Natural killer cell (primary cell): ENCODE measurements around the gene SLC13A4. TPM values are rescaled to one million over a fixed set of nuclear protein-coding genes. Genes with fewer than 3 reads are reported as not detected.

Source experiments
- ATAC-seq, 3 donors: fragments of 150-1000 bp in 2 of 3; fragments of 200-7000 bp in 1 of 3; cut with Tn5 transposase; 1 replicate in 1 of 3; 2 replicates in 2 of 3; pipeline ENCODE4 v1.10.0; 2021; ENCODE audit warnings: mild to moderate bottlenecking in 2 of 3, moderate library complexity in 2 of 3
- DNase-seq, 2 donors: peaks; one replicate each; pipeline versions ENCODE4 v3.0.0 to v3.0.0-alpha.2; 2013 to 2021; ENCODE audit warnings: mixed read lengths in 1 of 2
- H3K27ac ChIP-seq: one replicate; pipeline ENCODE4 v1.5.1; 2013; ENCODE audit warnings: mild to moderate bottlenecking, low read length
- H3K27me3 ChIP-seq: one replicate; pipeline ENCODE4 v1.6.1; 2013; ENCODE audit warnings: low read length; ENCODE audit not compliant: control insufficient read depth, insufficient read depth
- H3K36me3 ChIP-seq: one replicate; pipeline ENCODE4 v1.6.1; 2013; ENCODE audit warnings: low read length; ENCODE audit not compliant: control insufficient read depth, insufficient read depth
- H3K4me1 ChIP-seq: one replicate; pipeline ENCODE4 v1.6.1; 2013; ENCODE audit warnings: low read length; ENCODE audit not compliant: control insufficient read depth, insufficient read depth
- H3K4me3 ChIP-seq: one replicate; pipeline ENCODE4 v1.5.1; 2013; ENCODE audit warnings: low read length
- H3K9me3 ChIP-seq: one replicate; pipeline ENCODE4 v1.6.1; 2013; ENCODE audit warnings: low read length; ENCODE audit not compliant: control insufficient read depth, insufficient read depth
- H3K27ac Mint-ChIP-seq, 2 donors: one replicate each; pipeline ENCODE4 v1.8.0; 2022; ENCODE audit warnings: mild to moderate bottlenecking in 2 of 2, mixed read lengths in 2 of 2, moderate library complexity in 1 of 2
- H3K27me3 Mint-ChIP-seq, 2 donors: one replicate each; pipeline ENCODE4 v1.8.0; 2022; ENCODE audit warnings: low read depth in 2 of 2, mixed read lengths in 2 of 2
- H3K36me3 Mint-ChIP-seq: one replicate; pipeline ENCODE4 v1.8.0; 2022; ENCODE audit warnings: mixed read lengths
- H3K4me1 Mint-ChIP-seq, 2 donors: one replicate each; pipeline ENCODE4 v1.8.0; 2022; ENCODE audit warnings: mixed read lengths in 2 of 2
- H3K4me3 Mint-ChIP-seq: one replicate; pipeline ENCODE4 v1.8.0; 2022; ENCODE audit warnings: mild to moderate bottlenecking, moderate library complexity, mixed read lengths
- H3K9me3 Mint-ChIP-seq, 2 donors: one replicate each; pipeline ENCODE4 v1.8.0; 2022; ENCODE audit warnings: mixed read lengths in 2 of 2
- CTCF ChIP-seq: fragments of 200-600 bp; IDR thresholded peaks from one replicate; pipeline ENCODE4 v1.8.0; 2022; ENCODE audit warnings: antibody characterized with exemption
- WGBS: methylation state at CpG from one replicate; pipeline ENCODE4 v1.1.7; 2013; ENCODE audit warnings: missing lambda C conversion rate; ENCODE audit not compliant: insufficient coverage; 5-methylcytosine and 5-hydroxymethylcytosine counted together
- intact Hi-C: fragments of 100-400 bp; cut with micrococcal nuclease; formaldehyde crosslinking; loops from one replicate; pipeline ENCODE4 v1.14.2; 2022
- total RNA-seq, 4 donors: library from RNA; stranded (reverse); fragments of 120-200 nt in 1 of 4; gene quantifications; one replicate each; pipeline versions ENCODE4 v1.2.3 to v1.2.4, GENCODE V29; 2013 to 2022

The SLC13A4 gene
- total RNA-seq, 3 donors from 2014 or later (not counting 1 experiment from before 2014, with no cell fraction given) = not detected

- Histone ChIP-seq H3K27me3 (no peaks in the 10 kb centered on the region), H3K9me3 (no peaks in the 10 kb centered on the region), H3K36me3 (no peaks in the 10 kb centered on the region), H3K4me1 (no peaks in the 10 kb centered on the region), H3K27ac (no peak overlapping the region), H3K4me3 (no peak overlapping the region)
- 87% methylated on average over 3 of the region's 4 CpGs for WGBS
- no peak overlapping the region for H3K27ac Mint-ChIP-seq
- H3K27me3 Mint-ChIP-seq = peaks cover 8 to 48% of the 10 kb centered on the region in 2 donors
- no peak for TF ChIP-seq CTCF
- H3K36me3 Mint-ChIP-seq = no peaks in the 10 kb centered on the region
- no peak overlapping the region for H3K4me3 Mint-ChIP-seq
- H3K4me1 Mint-ChIP-seq = no peaks in the 10 kb centered on the region
- DNase-seq = no peak
- intact Hi-C loops = no loop called here
- H3K9me3 Mint-ChIP-seq = no peaks in the 10 kb centered on the region
- no peak for ATAC-seq
Observed at GRCh38 chr7:135768467-135768866, 40.5 kb upstream of the SLC13A4 start.

- intact Hi-C loops = no loop called here
- H3K9me3 Mint-ChIP-seq = no peaks in the 10 kb centered on the region
- WGBS = 79% methylated on average over 3 of the region's 3 CpGs
Observed at GRCh38 chr7:135768064-135768463, 40.1 kb upstream of the SLC13A4 start.

GRCh38 chr7:135763261-135763660, 35.3 kb upstream of the SLC13A4 start:
- H3K27me3 Mint-ChIP-seq = peaks cover 18 to 60% of the 10 kb centered on the region in 2 donors
- no peaks in the 10 kb centered on the region for H3K9me3 ChIP-seq
- H3K27me3 ChIP-seq = no peaks in the 10 kb centered on the region
- H3K4me1 ChIP-seq = no peaks in the 10 kb centered on the region
- H3K36me3 ChIP-seq = no peaks in the 10 kb centered on the region
- WGBS = 100% methylated on average over 2 of the region's 2 CpGs
- H3K4me1 Mint-ChIP-seq = no peaks in the 10 kb centered on the region
- no peaks in the 10 kb centered on the region for H3K36me3 Mint-ChIP-seq
- no peaks in the 10 kb centered on the region for H3K9me3 Mint-ChIP-seq
- H3K27ac Mint-ChIP-seq = no peak overlapping the region
- no peak overlapping the region for H3K4me3 Mint-ChIP-seq
- ATAC-seq = no peak
- intact Hi-C loops = no loop called here
- no peak overlapping the region for H3K27ac ChIP-seq
- DNase-seq = no peak
- TF ChIP-seq CTCF = no peak
- H3K4me3 ChIP-seq = no peak overlapping the region

More at GRCh38 chr7:135768064-135768463, 40.1 kb upstream of the SLC13A4 start:
- TF ChIP-seq CTCF = no peak
- H3K9me3 ChIP-seq = no peaks in the 10 kb centered on the region
- Mint-ChIP-seq H3K4me3 (no peak overlapping the region), H3K27ac (no peak overlapping the region), H3K36me3 (no peaks in the 10 kb centered on the region), H3K27me3 (peaks cover 8 to 51% of the 10 kb centered on the region in 2 donors), H3K4me1 (no peaks in the 10 kb centered on the region)
- no peaks in the 10 kb centered on the region for H3K4me1 ChIP-seq
- H3K27me3 ChIP-seq = no peaks in the 10 kb centered on the region
- no peak overlapping the region for H3K27ac ChIP-seq
- ATAC-seq (no peak), DNase-seq (no peak)
- no peak overlapping the region for H3K4me3 ChIP-seq
- H3K36me3 ChIP-seq = no peaks in the 10 kb centered on the region

GRCh38 chr7:135761751-135762488, 33.9 kb upstream of the SLC13A4 start:
- Histone ChIP-seq H3K27me3 (no peaks in the 10 kb centered on the region), H3K9me3 (no peaks in the 10 kb centered on the region), H3K4me1 (no peaks in the 10 kb centered on the region), H3K36me3 (no peaks in the 10 kb centered on the region), H3K27ac (no peak overlapping the region), H3K4me3 (no peak overlapping the region)
- intact Hi-C loops = no loop called here
- Mint-ChIP-seq H3K27me3 (peaks cover 24 to 59% of the 10 kb centered on the region in 2 donors), H3K9me3 (no peaks in the 10 kb centered on the region), H3K27ac (no peak overlapping the region), H3K4me1 (no peaks in the 10 kb centered on the region), H3K4me3 (no peak overlapping the region), H3K36me3 (no peaks in the 10 kb centered on the region)
- ATAC-seq (no peak), DNase-seq (no peak)
- TF ChIP-seq CTCF = no peak
- 66% methylated on average over 8 of the region's 10 CpGs for WGBS
